GM20000 (cell line): ENCODE data around the gene DNAJB5.

ENCODE experiments used
- DNase-seq: peaks from one replicate; pipeline ENCODE4 v3.0.0; 2012; ENCODE audit warnings: low spot score
- TF ChIP-seq, protein P1 (sequence below): IDR thresholded peaks from 2 replicates; pipeline ENCODE4 v1.5.1; 2012; ENCODE audit warnings: mild to moderate bottlenecking, control low read depth; ENCODE audit errors: extremely low read depth, missing control alignments

Gene DNAJB5

DNA sequence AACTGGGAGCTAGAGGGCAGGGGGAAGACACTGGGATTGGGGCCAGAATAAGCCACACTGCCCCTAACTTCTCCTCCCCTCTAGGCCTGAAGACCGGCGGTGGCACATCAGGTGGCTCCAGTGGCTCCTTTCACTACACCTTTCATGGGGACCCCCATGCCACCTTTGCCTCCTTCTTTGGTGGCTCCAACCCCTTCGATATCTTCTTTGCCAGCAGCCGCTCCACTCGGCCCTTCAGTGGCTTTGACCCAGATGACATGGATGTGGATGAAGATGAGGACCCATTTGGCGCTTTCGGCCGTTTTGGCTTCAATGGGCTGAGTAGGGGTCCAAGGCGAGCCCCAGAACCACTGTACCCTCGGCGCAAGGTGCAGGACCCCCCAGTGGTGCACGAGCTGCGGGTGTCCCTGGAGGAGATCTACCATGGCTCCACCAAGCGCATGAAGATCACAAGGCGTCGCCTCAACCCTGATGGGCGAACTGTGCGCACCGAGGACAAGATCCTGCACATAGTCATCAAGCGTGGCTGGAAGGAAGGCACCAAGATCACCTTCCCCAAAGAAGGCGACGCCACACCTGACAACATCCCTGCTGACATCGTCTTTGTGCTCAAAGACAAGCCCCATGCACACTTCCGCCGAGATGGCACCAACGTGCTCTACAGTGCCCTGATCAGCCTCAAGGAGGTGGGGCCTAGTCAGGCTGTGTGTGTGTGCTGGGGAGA, 6.8 kb downstream of the DNAJB5 start:
- no peak for DNase-seq
- TF ChIP-seq, protein P1, sequence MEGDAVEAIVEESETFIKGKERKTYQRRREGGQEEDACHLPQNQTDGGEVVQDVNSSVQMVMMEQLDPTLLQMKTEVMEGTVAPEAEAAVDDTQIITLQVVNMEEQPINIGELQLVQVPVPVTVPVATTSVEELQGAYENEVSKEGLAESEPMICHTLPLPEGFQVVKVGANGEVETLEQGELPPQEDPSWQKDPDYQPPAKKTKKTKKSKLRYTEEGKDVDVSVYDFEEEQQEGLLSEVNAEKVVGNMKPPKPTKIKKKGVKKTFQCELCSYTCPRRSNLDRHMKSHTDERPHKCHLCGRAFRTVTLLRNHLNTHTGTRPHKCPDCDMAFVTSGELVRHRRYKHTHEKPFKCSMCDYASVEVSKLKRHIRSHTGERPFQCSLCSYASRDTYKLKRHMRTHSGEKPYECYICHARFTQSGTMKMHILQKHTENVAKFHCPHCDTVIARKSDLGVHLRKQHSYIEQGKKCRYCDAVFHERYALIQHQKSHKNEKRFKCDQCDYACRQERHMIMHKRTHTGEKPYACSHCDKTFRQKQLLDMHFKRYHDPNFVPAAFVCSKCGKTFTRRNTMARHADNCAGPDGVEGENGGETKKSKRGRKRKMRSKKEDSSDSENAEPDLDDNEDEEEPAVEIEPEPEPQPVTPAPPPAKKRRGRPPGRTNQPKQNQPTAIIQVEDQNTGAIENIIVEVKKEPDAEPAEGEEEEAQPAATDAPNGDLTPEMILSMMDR, result no peak

DNA sequence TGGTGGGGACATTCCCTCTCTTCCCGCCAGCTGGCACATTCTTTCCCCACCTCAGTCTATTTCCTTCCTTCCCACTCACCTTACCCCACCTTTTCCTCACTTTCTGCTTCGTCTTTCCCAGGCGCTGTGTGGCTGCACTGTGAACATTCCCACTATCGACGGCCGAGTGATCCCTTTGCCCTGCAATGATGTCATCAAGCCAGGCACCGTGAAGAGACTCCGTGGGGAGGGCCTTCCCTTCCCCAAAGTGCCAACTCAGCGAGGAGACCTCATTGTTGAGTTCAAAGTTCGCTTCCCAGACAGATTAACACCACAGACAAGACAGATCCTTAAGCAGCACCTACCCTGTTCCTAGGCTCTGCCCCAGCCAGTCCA, 7.3 kb downstream of the DNAJB5 start:
- TF ChIP-seq, protein P1, result no peak
- no peak for DNase-seq

DNA sequence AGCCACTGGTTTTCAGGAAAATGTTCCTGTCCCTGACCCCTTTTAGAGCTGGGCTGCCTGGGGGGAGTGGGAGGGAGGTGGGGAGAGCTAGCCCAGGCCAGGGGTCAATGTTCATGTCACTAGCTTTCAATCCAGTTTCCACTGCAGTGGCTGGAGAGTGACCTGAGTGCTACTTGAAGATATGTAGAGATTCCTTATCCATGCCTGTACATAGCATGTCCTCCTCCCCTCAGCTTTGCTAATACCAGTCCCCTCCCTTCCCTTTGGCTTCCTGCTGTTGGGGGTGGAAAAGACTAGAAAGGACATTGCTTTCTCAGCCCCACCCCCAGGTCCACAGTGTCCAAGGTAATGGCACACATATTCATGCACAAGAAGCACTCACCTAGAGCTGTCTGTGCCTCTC, 7.8 kb downstream of the DNAJB5 start:
- TF ChIP-seq, protein P1, result no peak
- DNase-seq, result no peak

DNA sequence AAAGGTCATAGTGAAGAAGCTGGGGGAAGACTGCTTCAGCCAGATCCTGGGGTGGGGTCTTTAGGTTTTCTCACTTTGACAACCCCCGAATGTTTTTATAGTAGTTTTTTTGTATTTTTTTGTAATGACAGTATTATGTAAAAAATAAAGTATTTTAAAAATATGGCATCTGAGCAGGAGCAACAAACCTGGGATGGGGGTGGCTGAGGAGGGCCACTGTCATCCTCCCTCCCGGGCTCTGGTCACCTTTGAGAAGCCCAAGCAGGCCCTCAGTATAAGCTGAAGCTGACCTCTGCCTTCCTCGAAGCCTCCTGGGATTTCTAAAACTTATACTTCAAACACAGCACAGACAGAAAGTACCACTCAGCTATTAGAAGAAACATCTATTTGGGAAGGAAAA, 8.7 kb downstream of the DNAJB5 start:
- TF ChIP-seq, protein P1, result no peak
- DNase-seq, result peak; percentile 1

DNA sequence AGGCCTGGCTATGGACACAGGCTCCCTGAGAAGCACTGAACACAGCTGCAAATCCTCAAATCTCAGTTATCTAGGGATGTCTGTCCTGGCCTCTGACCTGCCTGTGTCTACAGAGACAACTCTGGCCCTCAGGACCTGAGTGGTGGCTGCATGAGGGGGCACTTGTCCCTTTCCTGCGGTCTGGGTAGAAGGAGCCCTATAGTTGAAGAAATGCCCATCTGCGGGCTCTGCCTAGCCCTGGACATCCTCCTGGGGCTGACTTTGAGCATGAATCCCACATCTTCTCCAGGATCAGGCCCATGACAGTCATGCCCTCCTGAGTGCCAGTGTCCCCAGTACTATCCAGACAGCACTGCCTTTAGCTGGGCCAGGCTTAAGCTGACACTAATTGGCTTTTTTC, 10.0 kb downstream of the DNAJB5 start:
- peak; percentile 0 for DNase-seq
- TF ChIP-seq, protein P1, result no peak

DNA sequence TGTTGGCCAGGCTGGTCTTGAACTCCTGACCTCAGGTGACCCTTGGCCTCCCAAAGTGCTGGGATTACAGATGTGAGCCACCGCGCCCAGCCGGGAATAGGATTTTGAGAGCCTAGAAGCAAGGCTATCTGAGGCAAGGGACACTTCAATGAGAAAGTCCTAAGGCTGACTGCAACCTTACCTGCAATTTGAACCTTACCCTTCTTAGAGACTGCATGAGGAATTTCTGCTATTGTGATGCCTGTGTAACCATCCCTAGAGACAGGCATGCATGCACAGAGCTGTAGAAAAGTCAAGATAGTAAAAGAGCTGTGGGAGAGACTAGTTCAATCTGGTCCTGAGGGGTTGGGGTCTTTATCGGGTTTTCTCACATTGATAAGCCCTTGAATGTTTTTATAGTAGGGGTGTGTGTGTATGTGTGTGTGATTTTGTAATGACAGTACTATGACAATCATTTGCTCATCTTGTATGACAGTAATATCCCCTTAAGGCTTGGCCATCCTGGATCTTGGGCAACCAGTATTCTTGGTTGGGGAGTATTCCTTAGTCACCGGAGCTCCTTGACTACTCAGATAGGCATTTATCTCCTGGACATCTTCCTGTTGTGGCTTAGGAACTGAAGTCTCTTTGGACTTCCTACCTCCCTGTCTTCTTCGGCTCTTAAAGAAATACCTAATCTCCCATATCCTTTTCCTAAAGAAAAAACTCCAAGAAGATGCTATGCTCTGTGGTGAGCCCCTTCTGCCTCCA, 11.2 kb downstream of the DNAJB5 start:
- DNase-seq, result no peak

DNA sequence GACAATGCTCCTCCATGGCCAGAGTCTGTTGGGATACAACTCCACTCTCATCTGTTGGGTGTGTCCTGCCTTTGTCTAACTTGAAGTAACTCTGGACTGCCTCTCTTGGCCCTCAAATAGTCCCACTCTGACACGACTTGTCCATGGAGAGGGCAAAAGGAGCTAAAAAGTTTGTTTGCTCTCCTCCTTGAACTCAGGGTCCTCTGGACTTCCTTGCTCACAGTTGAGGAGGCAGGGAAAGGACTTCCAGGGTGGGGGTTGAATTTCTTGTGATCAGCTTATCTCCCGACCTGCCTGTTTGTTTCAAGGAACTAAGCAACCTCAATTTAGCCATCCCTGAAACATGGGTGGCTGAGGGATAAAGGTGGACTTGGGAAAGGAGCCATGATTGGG, 11.7 kb downstream of the DNAJB5 start:
- no peak for DNase-seq
- TF ChIP-seq, protein P1, result no peak

More for the DNA sequence above, 11.2 kb downstream of the DNAJB5 start:
- TF ChIP-seq, protein P1, result no peak
